CD4-positive, alpha-beta T cell (primary cell): Measurements from ENCODE around the gene SWSAP1. TPM values are rescaled to one million over a fixed set of nuclear protein-coding genes. Genes with fewer than 3 reads are reported as not detected.
"Not testable (repeated sequence)": the region's sequence is repeated elsewhere in the genome, so short reads cannot be mapped to it uniquely, and the experiment has no call there.

Source experiments
- ATAC-seq: fragments of 200-7000 bp; cut with Tn5 transposase; one replicate; pipeline ENCODE4 v1.10.0; 2022; ENCODE audit warnings: mild to moderate bottlenecking; ENCODE audit not compliant: poor library complexity
- CTCF ChIA-PET: fragments of 350-600 bp; sonication (Branson Sonifier 250); formaldehyde crosslinking; loops from one replicate; lab custom pipeline; 2021; ENCODE audit warnings: antibody characterized with exemption, inconsistent platforms; lab: Charles Lee
- POLR2A ChIA-PET: fragments of 350-600 bp; sonication (Branson Sonifier 250); formaldehyde crosslinking; loops from one replicate; lab custom pipeline; 2021; ENCODE audit warnings: antibody characterized with exemption, inconsistent platforms; lab: Charles Lee
- DNase-seq, 14 experiments: peaks; one replicate each; pipeline ENCODE4 v3.0.0-alpha.2; 2013 to 2020; ENCODE audit warnings: mixed read lengths in 2 of 14
- H3K27ac ChIP-seq, 2 donors: one replicate each; pipeline versions ENCODE4 v1.5.1 to v1.7.0; 2013; ENCODE audit warnings: low read length in 2 of 2, low read depth in 1 of 2, mild to moderate bottlenecking in 1 of 2
- H3K27me3 ChIP-seq, 2 experiments: 1 replicate in 1 of 2; 2 replicates in 1 of 2; pipeline versions ENCODE4 v1.6.1 to v1.7.0; 2013; ENCODE audit warnings: low read length in 2 of 2, control low read depth in 1 of 2, mild to moderate bottlenecking in 1 of 2, moderate library complexity in 1 of 2; ENCODE audit not compliant: insufficient read depth in 2 of 2, control insufficient read depth in 1 of 2
- H3K36me3 ChIP-seq: one replicate; pipeline ENCODE4 v1.6.1; 2013; ENCODE audit warnings: low read length, control low read depth; ENCODE audit not compliant: insufficient read depth
- H3K4me1 ChIP-seq: one replicate; pipeline ENCODE4 v1.6.1; 2013; ENCODE audit warnings: low read length, control low read depth; ENCODE audit not compliant: insufficient read depth
- H3K4me3 ChIP-seq: one replicate; pipeline ENCODE4 v1.5.1; 2013; ENCODE audit warnings: mild to moderate bottlenecking, low read length, moderate library complexity
- H3K9me3 ChIP-seq, 2 experiments: 1 replicate in 1 of 2; 2 replicates in 1 of 2; pipeline versions ENCODE4 v1.6.1 to v1.7.0; 2013; ENCODE audit warnings: low read length in 2 of 2, mild to moderate bottlenecking in 2 of 2, control low read depth in 1 of 2, moderate library complexity in 1 of 2; ENCODE audit not compliant: control insufficient read depth in 1 of 2, insufficient read depth in 1 of 2
- H3K27ac Mint-ChIP-seq: one replicate; pipeline ENCODE4 v1.8.0; 2020; ENCODE audit warnings: mixed read lengths
- H3K27me3 Mint-ChIP-seq: one replicate; pipeline ENCODE4 v1.8.0; 2021; ENCODE audit warnings: mixed read lengths
- H3K36me3 Mint-ChIP-seq: one replicate; pipeline ENCODE4 v1.8.0; 2021; ENCODE audit warnings: low read depth, mixed read lengths
- H3K4me1 Mint-ChIP-seq: one replicate; pipeline ENCODE4 v1.8.0; 2021; ENCODE audit warnings: low read depth, mixed read lengths
- H3K4me3 Mint-ChIP-seq: one replicate; pipeline ENCODE4 v1.8.0; 2020; ENCODE audit warnings: mild to moderate bottlenecking, mixed read lengths
- H3K9me3 Mint-ChIP-seq: one replicate; pipeline ENCODE4 v1.8.0; 2020; ENCODE audit warnings: mixed read lengths
- intact Hi-C, 2 experiments: fragments of 100-400 bp; cut with DNase I in 1 of 2; cut with micrococcal nuclease in 1 of 2; formaldehyde crosslinking; loops; one replicate each; pipeline versions ENCODE4 v1.15.1 to v1.9.0; 2023 to 2025; cut with DNase I, micrococcal nuclease
- total RNA-seq, 174 experiments: library from RNA in 2 of 174; stranded (reverse) in 2 of 174; gene quantifications; one replicate each; pipeline ENCODE4 v1.2.3 and lab custom pipeline; 2021 to 2026
- TF ChIP-seq, protein P1 (sequence below): fragments of 200-600 bp; IDR thresholded peaks from one replicate; pipeline ENCODE4 v1.8.0; 2022; ENCODE audit warnings: antibody characterized with exemption, mild to moderate bottlenecking

The SWSAP1 gene
- total RNA-seq, 2 experiments from 2014 or later: 2.6 to 2.7 TPM

DNA sequence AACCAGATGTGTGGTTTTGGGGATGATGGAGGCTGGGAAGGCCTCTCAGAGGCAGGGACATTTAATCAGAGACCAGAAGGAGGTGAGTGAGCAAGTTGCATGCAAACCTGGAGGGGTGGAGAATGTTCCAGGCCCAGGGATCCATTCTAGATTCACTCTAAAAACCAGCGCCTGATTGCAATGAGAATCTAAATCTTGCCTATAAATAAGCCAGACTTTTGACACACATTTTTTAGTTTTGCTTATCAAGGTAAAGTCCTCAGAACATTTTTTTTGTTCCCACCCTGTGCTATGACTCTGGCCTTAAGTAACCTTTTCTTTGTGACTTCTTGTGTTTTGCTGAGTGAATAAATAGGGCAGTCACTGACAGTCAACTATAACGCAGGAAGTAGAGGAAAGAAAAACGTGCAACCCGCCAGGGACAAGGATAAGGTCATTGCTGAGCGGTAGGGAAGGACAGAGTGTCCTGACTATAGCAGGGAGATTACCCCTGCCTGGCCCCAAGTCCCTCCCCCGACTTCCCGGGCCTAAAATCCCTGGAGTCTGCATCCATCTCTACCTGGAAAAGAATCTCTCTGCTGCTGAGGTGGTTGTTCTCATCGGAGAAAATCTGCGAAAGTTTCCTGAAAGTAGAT lies 30.2 kb downstream of the SWSAP1 start:
- no peak for ATAC-seq
- Mint-ChIP-seq H3K4me1 (no peaks in the 10 kb centered on the region), H3K4me3 (no peak overlapping the region), H3K27me3 (peaks cover 28% of the 10 kb centered on the region), H3K27ac (no peak overlapping the region), H3K9me3 (no peaks in the 10 kb centered on the region), H3K36me3 (no peaks in the 10 kb centered on the region)
- H3K27ac ChIP-seq: no peak overlapping the region
- ChIA-PET CTCF (no interaction called here), POLR2A (no interaction called here)
- peaks cover 0 to 4% of the 10 kb centered on the region in 2 experiments for H3K9me3 ChIP-seq
- peaks cover 6% of the 10 kb centered on the region for H3K4me1 ChIP-seq
- TF ChIP-seq, protein P1, sequence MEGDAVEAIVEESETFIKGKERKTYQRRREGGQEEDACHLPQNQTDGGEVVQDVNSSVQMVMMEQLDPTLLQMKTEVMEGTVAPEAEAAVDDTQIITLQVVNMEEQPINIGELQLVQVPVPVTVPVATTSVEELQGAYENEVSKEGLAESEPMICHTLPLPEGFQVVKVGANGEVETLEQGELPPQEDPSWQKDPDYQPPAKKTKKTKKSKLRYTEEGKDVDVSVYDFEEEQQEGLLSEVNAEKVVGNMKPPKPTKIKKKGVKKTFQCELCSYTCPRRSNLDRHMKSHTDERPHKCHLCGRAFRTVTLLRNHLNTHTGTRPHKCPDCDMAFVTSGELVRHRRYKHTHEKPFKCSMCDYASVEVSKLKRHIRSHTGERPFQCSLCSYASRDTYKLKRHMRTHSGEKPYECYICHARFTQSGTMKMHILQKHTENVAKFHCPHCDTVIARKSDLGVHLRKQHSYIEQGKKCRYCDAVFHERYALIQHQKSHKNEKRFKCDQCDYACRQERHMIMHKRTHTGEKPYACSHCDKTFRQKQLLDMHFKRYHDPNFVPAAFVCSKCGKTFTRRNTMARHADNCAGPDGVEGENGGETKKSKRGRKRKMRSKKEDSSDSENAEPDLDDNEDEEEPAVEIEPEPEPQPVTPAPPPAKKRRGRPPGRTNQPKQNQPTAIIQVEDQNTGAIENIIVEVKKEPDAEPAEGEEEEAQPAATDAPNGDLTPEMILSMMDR: no peak
- intact Hi-C loops: no loop called here
- H3K27me3 ChIP-seq: peaks cover 5 to 9% of the 10 kb centered on the region in 2 experiments
- no peak for DNase-seq
- no peak overlapping the region for H3K4me3 ChIP-seq
- H3K36me3 ChIP-seq: no peaks in the 10 kb centered on the region

- TF ChIP-seq, protein P1: no peak
- Histone ChIP-seq H3K4me3 (no peak overlapping the region), H3K9me3 (peaks cover 0 to 4% of the 10 kb centered on the region in 2 experiments), H3K4me1 (peaks cover 6% of the 10 kb centered on the region), H3K27ac (no peak overlapping the region), H3K27me3 (peaks cover 5 to 9% of the 10 kb centered on the region in 2 experiments), H3K36me3 (no peaks in the 10 kb centered on the region)
- DNase-seq (peak in 7 of 14 experiments; percentile 17 to 59 (median 43)), ATAC-seq (peak; percentile 66)
- Mint-ChIP-seq H3K27ac (no peak overlapping the region), H3K27me3 (peaks cover 32% of the 10 kb centered on the region), H3K9me3 (no peaks in the 10 kb centered on the region), H3K36me3 (no peaks in the 10 kb centered on the region), H3K4me1 (no peaks in the 10 kb centered on the region), H3K4me3 (no peak overlapping the region)
- CTCF ChIA-PET: interaction anchor here (2.9 kb wide), 1 partner anchor 25 kb away, joined by 17 read pairs; no protein-coding TSS in a partner anchor
- POLR2A ChIA-PET: interaction anchor here (2.3 kb wide), 1 partner anchor 31 kb away, joined by 12 read pairs; no protein-coding TSS in a partner anchor
- intact Hi-C loops: loop anchor here in 1 of 2 experiments (2.0 kb wide), 1 partner anchor 23 kb away; no protein-coding TSS in a partner anchor
Measured at GRCh38 chr19:11405846-11406643, 31.6 kb downstream of the SWSAP1 start.

DNA sequence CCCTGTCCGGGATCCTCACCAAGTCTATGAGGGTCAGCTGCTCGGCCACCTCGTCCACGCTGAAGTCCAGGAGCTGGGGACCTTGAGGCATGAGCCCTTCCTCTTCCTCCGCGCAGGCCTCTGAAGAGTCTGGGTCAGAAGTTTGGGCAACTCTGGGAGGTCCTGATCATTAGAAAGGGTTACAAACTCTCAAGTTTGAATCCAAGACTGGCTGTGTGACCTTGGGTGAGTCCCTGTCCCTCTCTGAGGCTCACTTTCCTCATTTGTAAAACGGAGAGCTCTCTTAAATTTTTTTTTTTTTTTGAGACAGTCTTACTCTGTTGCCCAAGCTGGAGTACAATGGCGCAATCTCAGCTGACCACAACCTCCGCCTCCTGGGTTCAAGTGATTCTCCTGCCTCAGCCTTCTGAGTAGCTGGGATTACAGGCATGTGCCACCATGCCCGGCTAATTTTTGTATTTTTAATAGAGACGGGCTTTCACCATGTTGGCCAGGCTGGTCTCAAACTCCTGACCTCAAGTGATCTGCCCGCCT lies 32.3 kb downstream of the SWSAP1 start:
- ChIA-PET CTCF (interaction anchor here (2.9 kb wide), 1 partner anchor 26 kb away, joined by 17 read pairs; no protein-coding TSS in a partner anchor), POLR2A (interaction anchor here (2.3 kb wide), 1 partner anchor 32 kb away, joined by 12 read pairs; no protein-coding TSS in a partner anchor)
- intact Hi-C loops: loop anchor here in 1 of 2 experiments (2.0 kb wide), 1 partner anchor 24 kb away; no protein-coding TSS in a partner anchor
- H3K4me3 ChIP-seq, H3K27ac Mint-ChIP-seq, DNase-seq, H3K9me3 Mint-ChIP-seq, H3K27ac ChIP-seq, ATAC-seq, H3K27me3 ChIP-seq, H3K4me1 ChIP-seq, H3K36me3 ChIP-seq, H3K4me3 Mint-ChIP-seq, H3K4me1 Mint-ChIP-seq, H3K9me3 ChIP-seq, H3K36me3 Mint-ChIP-seq: not testable (repeated sequence)
- H3K27me3 Mint-ChIP-seq: peaks cover 35% of the 10 kb centered on the region
